VCaP (cell line): ENCODE measurements around the gene BTBD9.

Source experiments
- H3K27ac ChIP-seq: fragments of 450-650 bp; 2 replicates; pipeline ENCODE4 v1.5.1; 2017
- CTCF ChIP-seq: fragments of 450-650 bp; conservative IDR thresholded peaks from 2 replicates; pipeline ENCODE4 v1.5.1; 2017; ENCODE audit warnings: mild to moderate bottlenecking, moderate library complexity

The BTBD9 gene

DNA sequence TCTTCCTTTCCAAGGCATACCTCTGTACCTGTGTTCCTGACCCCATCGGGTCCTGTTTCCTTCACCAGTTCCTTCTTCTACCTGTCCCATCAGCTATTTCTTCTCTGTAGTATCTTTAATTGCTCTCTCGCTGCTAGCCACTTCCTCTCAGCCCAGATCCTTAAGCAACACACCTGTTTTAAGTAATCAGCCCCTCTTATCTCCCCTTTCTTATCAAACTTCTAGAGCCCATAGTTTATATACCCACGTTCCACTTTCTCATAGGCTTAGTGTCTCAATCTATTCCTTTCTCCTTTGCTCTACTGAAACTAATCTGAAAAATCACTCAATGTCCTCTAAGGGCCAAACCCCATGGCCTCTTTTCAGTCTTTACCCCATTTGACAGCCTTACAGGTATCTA is 239.6 kb downstream of the BTBD9 start:
- TF ChIP-seq CTCF, result no peak
- no peak overlapping the region for H3K27ac ChIP-seq

DNA sequence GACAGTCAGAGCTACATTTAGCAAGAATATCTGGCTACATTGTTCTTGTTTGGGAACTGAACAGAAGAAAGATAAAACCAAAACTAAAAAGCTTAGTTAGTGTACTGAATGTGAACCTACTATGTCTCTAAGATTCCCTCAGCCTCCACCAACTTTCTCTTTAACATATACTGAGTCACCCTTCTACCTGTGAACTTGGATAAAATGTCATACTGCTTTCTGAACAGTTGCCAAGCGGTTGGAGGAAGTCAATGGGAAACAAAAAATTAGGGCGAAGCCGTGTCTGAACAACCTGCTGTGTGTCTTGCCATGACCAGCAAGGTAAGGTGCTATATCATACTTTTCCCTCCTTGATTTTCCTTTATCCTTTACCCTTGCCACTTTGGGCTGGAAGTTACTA is 243.5 kb downstream of the BTBD9 start:
- no peak overlapping the region for H3K27ac ChIP-seq
- TF ChIP-seq CTCF, result no peak

DNA sequence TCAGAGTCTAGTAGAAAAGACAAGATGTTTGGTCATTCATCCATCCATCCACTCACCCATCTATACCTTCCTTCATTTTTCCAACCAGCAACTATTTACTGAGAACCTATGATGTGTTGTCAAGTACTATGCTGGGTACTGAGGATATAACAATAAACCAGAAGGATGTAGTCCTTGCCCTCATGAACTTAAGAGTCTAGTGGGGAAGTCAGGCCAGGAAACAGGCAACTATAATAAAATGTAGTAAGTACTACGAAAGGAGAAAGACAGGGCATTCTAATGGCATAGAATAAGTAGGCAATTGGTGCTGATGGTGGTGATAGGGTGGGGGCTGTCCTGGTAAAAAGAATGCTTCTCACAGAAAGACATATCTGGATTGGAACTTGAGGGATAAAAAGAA is 245.7 kb downstream of the BTBD9 start:
- no peak for TF ChIP-seq CTCF
- no peak overlapping the region for H3K27ac ChIP-seq

DNA sequence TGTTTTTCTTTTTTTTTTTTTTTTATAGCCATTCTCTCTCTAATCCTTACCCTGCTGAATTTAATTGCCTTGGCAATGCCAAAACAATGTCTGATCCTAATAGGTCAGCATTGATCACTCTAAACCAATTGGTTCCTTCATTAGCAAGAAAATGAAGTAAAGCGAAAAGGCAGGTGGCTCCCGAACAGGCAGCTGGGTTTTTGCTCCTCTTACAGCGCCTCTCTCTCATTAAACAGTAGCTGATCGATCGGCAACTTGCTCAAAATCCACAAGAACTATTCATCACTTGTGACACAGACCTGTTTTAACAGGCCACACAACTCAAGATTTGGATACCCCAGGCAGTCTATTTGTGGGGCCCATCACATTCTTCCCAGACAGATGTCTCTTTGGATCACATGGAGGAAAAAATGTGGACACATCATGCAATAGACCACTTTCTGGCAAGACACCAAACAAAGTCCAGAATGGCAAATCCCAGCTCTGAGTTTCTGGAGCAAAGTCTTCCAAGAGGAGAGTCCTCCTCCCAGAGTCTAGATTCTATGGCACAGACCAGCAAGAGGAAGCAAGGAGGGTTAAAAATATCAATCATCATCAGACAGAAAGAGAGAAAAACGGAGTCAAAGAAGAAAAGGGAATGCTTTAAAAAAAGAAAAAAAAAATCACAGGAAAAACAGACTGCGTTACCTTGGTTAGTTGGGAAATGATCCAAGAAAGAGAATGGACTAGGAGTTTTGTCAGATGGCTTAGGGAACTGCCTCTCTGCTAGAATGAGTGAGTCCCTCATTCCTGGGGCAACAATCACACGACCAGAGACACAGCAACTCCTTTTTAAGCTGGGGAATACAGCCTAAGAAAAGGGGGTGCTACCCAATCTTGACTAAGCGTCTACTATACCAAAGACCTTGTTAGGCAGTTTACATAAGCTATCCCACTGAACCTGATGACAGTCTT is 247.8 kb downstream of the BTBD9 start:
- H3K27ac ChIP-seq, result no peak overlapping the region
- no peak for TF ChIP-seq CTCF

DNA sequence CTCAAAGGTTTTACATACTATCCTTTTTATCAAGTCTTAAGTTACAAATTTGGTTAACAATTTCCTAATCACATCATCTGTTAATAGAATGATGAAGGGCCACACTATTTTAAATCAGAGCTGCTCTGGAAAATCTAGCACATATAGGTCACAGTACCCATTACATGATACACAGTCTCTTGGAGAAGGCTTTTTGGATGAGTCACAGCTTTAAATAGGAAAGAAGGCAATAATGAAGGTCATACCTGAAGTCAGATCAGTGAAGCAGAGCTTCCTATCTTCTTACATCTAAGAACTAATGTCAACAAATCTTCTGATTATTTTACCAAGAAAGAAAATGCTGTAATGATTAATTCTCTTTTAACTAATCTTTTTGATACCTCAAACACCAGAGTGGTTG is 248.5 kb downstream of the BTBD9 start:
- H3K27ac ChIP-seq, result no peak overlapping the region
- no peak for TF ChIP-seq CTCF

- H3K27ac ChIP-seq, result no peak overlapping the region
- TF ChIP-seq CTCF, result no peak
Measured at GRCh38 chr6:38389875-38390274, 249.9 kb downstream of the BTBD9 start.

DNA sequence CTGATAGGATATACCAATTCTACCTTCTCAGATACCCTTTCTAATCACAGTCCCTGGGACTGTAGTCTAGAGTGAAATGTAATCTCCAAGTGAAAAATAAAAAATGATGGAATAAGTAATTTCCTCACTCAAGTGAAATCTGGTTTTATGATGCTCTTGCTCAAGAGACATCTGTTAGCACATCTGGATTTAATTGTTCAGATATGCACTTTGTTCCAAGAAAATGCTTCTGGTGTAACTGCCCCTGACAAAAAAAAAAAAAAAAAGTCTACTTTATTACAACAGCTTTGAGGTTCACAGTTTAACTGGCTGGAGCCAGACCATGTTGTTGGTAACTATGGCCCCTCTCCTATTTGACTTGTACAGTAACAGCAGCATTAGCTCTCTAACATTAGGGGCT is 251.8 kb downstream of the BTBD9 start:
- no peak for TF ChIP-seq CTCF
- H3K27ac ChIP-seq, result no peak overlapping the region
